Measurements from ENCODE around the gene DNAJA2.
"Not testable (repeated sequence)": the region's sequence is repeated elsewhere in the genome, so short reads cannot be mapped to it uniquely, and the experiment has no call there.

The DNAJA2 gene

DNA sequence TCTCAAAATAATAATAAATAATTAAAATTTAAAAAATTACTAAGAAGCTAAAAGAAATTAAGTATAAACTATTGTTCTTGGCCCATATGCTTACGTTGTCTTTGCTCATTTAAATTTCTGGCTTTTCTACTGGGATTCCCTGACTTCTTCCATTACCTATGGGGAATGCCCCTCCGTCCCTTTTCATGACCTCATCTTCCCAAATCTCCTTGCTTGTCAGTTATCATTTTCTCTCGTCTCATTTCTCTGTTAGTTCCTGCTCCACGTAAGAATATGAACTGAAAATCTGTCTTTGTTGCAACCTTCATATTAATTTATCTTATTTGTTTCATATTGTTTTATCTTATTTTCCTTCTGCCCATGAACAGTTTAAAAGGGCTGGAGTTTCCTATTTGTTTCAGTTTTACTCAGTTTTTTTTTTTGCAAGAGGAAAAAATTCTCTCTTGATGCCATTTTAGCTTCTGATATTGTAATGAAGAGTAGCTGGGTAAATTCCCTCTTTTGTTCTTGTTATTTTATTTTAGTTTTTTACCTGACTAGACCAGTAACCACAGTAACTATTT lies 2.5 kb upstream of the DNAJA2 start:
- DNase-seq (ENCODE audit: low read depth in 1 of 2, low spot score in 1 of 2): no peak

DNA sequence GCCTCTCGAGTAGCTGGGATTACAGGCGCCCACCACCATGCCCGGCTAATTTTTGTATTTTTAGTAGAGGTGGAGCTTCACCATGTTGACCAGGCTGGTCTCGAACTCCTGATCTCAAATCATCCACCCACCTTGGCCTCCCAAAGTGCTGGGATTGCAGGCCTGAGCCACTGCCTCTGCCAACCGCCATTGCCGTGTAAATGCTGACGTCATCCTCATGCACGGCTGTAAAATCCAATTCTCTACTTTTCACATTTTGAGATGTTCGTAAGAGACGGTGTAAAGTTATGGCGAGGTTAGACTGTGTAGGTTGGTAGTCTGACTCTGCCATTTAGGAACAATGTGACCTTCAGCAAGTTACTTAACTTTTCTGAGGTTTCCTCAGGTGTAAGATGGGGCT lies 1.7 kb upstream of the DNAJA2 start:
- DNase-seq (ENCODE audit: low read depth in 1 of 2, low spot score in 1 of 2): no peak

DNA sequence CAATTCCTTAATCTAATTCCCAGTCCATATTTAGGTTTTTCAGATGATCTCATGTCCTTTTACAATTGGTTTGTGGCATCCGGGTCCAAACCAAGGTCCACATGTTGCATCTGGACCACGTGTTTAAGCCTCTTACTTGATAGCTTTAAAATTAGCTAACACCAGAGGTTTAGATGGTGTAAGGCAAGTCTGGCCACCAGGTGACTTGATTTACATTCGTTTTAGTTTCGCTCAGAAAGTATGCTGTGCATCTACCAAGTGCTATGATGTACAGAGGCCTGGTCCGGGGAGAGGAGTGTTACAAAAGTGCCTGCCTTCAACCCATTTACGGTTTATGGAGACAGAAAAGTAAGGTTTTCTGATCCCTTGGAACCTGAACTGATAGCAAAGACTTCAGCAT lies 878 bp upstream of the DNAJA2 start:
- DNase-seq (ENCODE audit: low read depth in 1 of 2, low spot score in 1 of 2): no peak

DNA sequence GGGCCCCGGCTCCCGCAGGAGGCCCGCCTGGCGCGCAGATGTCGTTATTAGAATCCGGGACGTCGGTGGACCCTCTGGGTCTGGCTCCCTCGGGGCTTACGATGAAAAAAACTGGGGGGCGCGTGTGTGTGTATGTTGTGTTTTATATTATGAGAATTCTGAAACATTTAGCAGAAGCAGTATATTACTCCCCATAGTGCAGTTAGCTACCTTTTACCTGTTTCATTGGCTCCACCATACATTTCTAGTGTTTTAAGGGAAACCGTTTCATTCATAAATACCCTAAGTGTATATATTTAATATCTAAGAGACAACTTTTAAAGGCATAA lies 486 bp upstream of the DNAJA2 start:
- DNase-seq (ENCODE audit: low read depth in 1 of 2, low spot score in 1 of 2): no peak

DNA sequence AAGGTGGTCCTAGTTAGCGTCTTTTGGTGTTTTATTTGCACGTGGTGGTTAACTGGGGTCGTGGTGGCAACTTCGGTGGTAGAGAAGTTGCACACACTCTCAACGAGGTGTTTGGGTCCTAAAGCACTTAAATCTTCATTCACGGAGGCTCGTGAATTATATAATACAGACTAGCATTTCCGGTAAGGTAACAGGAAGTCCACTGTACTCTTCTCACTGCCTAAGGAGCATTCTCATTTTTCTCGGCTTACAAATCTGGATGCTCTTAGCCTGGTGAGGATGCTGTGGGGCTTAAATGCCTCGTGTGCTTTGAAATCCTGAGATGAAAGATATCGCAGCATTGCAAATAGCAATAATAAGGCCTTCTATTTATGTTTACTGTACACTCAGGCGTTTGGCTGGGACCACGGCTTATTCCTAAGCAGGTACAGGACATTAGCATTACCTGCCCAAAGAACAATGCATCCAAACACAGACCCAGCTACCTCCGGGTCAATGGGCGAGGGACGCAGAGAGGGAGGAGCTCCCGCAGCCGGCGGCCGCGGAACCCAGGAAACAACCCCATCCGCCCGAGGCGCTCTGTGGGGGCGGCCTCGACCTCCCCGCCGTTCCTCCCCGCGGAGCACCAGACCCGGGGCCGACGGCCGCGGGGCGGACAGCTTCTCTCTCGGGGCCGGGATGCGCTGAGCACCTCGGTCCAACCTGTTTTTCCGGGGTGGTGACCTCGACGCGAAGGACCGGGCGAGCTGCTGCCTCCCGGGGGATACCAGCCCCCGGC lies 856 bp downstream of the DNAJA2 start:
- DNase-seq (ENCODE audit: low read depth in 1 of 2, low spot score in 1 of 2): peak in 1 of 2 donors; percentile 22

DNA sequence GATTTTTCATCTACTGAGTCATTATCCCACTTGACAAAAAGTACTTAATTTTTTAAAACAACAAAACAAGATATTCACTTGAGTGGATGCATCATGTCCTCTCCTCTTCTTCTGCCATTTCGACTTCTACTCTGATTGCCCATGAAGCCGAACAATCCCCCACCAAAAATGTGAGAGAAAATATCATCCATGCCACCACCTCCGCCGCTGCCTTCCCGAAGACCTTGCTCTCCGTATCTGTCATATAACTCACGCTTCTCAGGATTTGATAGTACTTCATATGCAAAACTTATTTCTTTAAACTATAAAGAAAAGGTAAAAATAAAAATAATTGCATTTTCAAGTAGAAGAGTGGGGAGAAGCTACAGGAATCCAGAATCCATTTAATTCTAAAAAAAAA lies 2.2 kb downstream of the DNAJA2 start:
- no peak for DNase-seq (ENCODE audit: low read depth in 1 of 2, low spot score in 1 of 2)

DNA sequence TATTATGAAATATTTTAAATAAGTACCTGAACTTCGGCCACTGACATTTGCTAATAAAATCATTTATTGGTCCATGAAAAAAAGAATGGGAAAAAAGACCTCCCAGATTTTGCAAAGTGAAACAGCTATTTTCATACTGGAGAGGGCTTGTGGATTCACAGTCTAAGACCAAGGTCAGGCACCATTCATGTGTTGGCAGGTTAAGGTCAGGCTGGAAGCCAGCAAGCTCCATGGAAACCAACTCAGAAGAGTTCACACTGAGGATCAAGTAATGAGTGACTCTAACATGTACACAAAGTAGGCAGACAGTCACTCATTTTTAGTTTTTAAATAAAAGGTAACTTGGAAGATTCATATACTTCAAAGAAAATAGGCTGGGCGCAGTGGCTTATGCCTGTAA lies 3.4 kb downstream of the DNAJA2 start:
- no peak for DNase-seq (ENCODE audit: low read depth in 1 of 2, low spot score in 1 of 2)

DNA sequence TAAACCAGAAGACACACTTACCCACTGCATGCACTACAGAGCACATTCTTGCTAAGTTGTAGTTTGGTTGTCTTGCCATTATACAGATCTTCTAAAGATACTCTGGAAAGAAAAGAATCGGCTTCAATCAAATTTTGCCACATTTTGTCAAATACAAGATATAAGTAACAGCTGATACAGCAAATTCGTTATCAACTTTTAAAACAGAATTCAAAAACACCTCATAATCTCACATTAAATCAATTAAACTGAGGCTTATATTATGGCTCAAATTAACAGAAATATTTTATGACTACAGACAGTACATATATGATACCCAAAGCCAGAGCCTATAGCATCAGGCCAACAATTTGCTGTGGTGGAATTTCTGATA lies 5.4 kb downstream of the DNAJA2 start:
- DNase-seq (ENCODE audit: low read depth in 1 of 2, low spot score in 1 of 2): no peak

DNA sequence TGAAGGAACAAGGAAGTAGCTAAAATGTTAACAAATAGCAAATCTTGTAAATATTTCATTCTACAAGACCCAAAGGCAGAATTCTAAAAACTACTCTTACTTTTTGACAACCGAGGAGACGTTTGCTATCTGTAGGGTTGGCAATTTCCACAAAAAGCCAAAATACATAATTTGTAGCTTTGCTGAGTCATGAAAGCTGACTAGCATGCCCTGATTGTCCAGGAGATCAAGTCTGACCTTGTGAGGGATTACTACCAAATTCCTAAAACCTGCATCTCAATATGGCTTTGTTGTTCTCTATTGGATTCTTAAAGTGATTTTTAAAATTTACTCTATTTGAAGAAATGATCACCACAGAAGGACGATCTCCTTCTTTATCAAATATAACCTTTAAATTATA lies 10.8 kb downstream of the DNAJA2 start:
- DNase-seq (ENCODE audit: low read depth in 1 of 2, low spot score in 1 of 2): no peak

DNA sequence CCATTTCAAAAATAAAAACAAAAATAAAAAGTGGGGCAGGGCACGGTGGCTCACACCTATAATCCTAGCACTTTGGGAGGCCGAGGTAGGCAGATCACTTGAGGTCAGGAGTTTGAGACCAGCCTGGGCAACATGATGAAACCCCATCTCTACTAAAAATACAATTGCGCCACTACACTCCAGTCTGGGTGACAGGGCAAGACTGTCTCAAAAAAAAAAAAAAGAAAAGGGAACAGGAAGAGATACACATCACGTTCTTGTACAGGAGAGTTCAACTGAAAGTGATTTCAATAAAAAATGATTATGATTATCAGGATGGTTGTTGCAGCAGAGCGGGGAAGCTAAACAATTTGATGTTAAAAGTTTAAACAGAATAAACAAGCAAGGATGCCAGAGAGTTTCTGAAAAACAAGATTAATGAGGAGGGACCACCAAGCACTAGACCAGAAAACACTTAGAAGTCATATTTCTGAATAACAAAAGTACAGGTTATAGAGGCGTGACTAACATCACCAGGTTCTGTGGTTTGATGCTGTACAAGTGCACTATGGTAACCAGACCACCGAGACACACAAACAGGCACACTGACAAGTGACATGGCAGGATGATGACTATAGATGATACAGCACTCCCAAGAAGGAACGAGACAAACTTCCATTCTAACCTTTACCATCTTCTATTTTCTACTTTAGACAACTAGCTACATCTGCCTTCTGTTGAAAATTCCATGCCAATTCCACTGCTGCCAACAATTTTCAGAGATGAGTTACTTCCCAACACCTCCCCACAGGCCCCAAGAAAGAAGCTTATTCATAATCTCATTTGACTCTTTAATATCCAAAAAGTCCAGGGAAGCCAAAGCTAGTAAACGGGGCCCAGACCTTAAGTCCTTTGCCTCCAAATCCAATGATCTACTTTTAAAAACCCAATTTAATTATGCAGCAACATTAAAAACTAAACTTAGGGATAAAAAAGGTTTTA lies 11.8 kb downstream of the DNAJA2 start:
- DNase-seq (ENCODE audit: low read depth in 1 of 2, low spot score in 1 of 2): no peak

DNA sequence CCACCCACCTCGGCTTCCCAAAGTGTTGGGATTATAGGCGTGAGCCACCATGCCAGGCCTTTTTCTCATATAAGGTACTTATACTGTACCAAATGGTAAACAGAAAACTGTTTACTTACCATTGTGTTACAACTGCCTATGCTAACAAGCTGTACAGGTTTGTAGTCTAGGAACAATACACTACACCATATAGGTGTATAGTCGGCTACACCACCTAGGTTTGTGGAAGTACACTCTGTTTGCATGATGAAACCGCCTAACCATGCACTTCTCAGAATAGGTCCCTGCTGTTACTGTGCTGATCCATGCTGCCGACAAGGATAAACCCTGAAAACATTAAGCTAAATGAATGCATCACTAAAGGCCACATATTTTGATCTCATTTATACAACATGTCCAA lies 18.9 kb downstream of the DNAJA2 start:
- no peak for DNase-seq (ENCODE audit: low read depth in 1 of 2, low spot score in 1 of 2)

DNA sequence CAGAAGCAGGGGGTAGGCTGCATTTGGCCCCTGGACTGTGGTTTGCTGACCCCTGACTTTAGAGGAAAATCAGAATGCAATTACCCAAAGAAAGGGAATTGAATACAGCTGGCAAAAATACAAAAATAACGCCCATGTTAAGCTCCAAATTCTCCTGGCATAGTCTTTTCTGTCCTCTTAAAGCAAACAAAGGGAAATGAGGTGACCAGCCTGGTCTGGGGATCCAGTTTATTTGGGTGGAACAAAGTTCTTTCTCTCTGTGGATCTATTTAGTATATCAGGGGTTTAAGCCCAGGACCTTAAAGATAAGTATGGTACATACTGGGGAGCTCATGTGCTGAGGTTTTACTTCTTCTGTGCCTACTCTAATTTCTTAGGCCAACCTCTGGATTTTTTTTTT lies 23.5 kb downstream of the DNAJA2 start:
- no peak for DNase-seq (ENCODE audit: low read depth in 1 of 2, low spot score in 1 of 2)

DNA sequence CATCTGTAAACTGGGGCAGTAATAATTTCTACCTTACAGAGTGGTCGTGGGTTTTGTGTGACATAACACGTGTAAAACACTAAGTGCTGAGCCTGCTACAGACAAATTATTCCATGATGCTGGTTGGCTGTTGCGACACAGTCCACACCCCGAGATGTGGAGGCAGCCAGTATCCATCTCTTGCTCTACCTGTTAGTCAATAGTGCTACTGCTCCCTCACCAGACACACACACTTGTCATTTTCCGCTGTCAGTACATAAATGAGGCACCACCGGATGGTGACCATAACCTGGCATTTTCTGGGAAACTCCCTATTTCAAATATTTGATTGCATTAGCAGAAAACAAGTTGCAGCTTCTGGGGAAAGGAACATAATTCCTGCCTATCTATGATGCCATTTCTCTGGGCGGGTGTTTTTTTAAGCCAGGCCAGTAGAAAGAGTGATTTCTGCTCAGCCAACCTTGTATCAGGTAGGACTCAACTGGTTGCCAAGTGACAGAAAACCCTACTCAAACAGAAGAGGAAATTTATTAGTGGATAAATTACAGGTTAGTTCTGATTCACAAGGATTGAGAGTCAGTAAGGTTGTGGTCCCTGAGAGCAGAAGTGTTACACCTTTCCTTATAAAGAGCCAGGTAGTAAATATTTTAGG lies 24.1 kb downstream of the DNAJA2 start:
- DNase-seq (ENCODE audit: low read depth in 1 of 2, low spot score in 1 of 2): no peak

DNA sequence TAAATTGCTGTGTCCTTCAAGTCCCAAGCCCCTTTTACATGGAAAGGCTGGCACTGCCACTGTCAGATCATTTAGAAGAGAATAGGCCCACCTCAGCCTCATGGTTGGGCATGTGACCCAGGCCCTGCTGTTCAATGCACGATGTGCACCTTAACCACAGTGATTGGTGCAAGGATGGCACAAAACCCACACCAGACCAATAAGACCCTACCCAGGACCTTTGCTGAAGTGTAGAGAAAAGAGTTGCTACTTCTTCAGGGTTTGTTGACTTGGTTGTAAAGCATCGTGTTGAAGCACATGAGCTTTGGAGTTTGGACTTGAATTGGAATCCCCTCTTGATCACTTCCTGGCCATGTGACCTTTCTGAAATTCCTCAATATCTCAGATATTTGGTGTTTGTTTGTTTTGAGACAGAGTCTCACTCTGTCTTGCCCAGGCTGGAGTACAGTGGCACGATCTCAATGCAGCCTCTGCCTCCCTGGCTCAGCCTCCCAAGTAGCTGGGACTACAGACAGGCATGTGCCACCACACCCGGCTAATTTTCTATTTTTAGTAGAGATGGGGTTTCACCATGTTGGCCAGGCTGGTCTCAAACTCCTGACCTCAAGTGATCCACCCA lies 24.8 kb downstream of the DNAJA2 start:
- DNase-seq (ENCODE audit: low read depth in 1 of 2, low spot score in 1 of 2): no peak

DNA sequence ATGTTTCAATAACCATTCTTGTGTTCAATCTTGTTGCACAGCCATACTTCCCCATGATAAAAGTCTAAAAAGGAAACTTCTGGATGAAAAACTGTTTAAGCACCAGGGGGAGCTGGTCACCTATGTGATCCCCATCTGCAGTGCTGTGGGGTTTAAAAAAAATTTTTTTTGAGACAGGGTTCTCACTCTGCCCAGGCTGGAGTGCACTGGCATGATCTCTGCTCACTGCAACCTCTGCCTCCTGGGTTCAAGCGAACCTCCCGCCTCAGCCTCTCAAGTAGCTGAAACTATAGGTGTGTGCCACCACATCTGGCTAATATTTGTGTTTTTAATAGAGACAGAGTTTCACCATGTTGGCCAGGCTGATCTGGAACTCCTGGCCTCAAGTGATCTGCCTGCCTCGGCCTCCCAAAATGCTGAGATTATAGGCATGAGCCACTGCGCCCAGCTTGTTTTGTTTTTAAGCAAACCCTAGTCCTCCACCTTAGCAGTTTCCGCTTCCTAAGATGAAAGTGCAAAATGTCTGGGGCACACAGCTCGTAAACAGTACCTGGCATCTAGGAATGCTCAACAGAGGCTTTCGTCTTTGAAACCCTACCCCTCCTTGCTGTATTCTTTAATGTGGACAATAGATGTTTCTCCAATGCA lies 25.4 kb downstream of the DNAJA2 start:
- no peak for DNase-seq (ENCODE audit: low read depth in 1 of 2, low spot score in 1 of 2)

DNA sequence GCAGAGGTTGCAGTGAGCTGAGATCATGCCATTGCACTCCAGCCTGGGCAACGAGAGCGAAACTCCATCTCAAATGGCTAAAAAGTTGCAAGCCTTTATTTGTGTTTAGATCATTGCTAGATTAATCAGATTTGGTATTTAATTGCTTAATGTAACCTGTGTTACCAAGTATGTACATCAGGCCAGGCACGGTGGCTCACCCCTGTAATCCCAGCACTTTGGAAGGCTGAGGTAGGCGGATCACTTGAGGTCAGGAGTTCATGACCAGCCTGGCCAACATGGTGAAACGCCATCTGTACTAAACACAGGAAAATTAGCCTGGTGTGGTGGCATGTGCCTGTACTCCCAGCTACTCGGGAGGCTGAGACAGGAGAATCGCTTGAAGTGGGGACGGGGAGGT lies 28.8 kb downstream of the DNAJA2 start:
- not testable (repeated sequence) for DNase-seq (ENCODE audit: low read depth in 1 of 2, low spot score in 1 of 2)

DNA sequence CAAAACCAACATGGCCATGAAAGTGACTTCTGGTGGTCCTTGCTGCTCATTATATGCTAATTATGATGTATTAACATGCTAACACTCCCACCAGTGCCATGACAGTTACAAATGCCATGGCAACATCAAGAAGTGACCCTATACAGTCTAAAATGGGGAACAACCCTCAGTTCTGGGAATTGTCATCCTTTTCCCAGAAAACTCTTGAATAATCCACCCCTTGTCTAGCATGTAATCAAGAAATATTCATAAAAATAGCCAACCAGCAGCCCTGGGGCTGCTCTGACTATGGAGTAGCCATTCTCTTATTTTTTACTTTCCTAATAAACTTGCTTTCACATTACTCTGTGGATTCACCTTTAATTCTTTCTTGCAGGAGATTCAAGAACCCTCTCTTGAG lies 35.9 kb downstream of the DNAJA2 start:
- DNase-seq (ENCODE audit: low read depth in 1 of 2, low spot score in 1 of 2): no peak

DNA sequence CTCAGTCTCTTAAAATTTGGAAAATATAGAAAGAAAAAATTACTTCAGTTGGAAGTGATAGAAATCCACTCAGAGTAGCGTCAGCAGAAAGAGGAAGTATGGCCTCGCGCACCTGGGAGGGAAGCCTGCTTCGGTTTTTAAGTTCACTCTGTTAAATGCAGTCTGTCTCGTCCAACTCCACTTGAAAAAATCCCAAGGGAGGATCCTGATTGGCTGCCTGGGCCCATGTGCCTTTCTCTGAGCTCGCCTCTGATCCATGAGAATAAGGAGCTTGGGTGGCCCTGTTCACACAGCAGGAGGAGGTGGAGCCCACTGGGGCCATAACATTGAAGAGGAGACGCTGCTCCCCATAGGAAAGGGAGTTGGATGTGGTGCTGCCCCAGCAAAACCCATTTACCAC lies 40.7 kb downstream of the DNAJA2 start:
- DNase-seq (ENCODE audit: low read depth in 1 of 2, low spot score in 1 of 2): no peak

DNA sequence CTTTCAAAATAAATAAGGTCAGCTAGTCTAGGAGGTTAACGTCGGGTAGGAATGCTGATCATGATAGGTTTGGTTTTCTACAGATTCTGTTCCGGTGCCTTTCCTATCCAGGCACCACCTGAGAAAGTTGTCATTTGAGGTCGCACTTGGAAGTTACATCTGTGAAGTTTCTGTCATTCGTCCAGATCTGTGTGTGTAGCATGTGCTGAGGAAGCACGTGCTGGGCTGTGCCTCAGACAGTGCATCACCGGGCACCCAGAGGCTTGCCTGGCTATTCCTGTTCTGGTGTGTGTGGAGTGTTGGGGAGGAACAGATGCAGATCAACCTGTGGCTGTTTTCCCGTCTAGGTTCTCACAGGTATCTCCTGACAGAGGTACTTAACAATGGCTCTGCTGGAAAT lies 42.6 kb downstream of the DNAJA2 start:
- no peak for DNase-seq (ENCODE audit: low read depth in 1 of 2, low spot score in 1 of 2)

DNA sequence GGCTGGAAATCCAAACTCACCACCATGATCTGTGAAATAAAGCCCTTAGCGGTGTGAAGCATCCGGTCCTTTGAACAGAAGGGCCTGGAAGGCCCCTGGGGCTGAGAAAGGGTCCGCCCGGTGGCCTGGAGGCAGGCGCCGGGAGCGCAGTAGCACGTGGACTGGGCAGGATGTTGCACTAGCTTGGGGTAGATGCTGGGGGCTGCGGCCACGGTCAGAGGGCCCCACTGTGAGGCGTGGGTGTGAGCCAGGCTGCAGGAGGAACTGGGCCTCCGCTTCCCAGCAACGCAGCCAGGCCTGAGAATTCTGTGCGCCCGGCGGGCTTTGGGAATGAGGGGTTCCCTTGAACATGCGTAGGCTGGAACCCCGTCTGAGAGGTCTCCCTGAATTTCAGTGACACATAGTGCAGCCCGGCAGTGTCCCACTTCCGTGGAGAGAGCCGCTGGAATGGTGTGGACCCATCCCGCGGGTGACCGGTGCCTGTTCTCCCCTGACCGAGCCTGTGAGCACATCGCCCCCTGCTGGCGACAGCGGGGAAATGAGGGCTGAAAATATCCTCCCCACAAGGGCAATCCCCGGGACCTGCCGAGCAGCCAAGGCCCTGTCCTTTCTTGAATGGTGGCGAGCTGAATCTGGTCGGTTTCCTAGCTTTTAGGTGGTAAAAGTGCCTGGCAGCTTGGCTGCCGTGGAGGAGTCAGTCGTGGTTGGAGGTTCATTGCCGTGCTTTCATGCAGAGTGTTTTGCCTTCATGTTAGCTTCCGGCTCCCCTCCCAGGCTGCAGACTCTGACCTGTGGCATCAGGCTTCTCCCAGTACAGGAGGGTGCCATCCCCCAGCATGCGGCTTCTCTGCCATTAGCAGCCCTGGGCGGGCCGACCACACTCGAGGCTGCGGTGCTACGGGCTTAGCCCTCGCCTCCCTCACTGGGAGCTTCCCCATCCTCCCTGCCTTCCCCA lies 43.8 kb downstream of the DNAJA2 start:
- peak; percentile 43 to 51 for DNase-seq (ENCODE audit: low read depth in 1 of 2, low spot score in 1 of 2)

Data from activated T-helper 1 cell treated with anti-CD3 and anti-CD28 coated beads, Interleukin-2, amount 50 U/mL, for 16 hours (primary cell).